Measurements from ENCODE around the gene CCDC78. TPM values are rescaled to one million over a fixed set of nuclear protein-coding genes. Genes with fewer than 3 reads are reported as not detected.
"Not testable (repeated sequence)": the region's sequence is repeated elsewhere in the genome, so short reads cannot be mapped to it uniquely, and the experiment has no call there.

CCDC78 gene
- total RNA-seq, 4 donors from 2014 or later = 0.72 to 2.4 (median 1.5) TPM

GRCh38 chr16:694863-695354 lies 31.3 kb downstream of the CCDC78 start:
- DNase-seq (ENCODE audit: low spot score) (no peak), ATAC-seq (ENCODE audit: low FRiP score) (no peak)
- TF ChIP-seq CTCF (IDR thresholded peaks at IDR 0.05) = no peak

- DNase-seq (ENCODE audit: low spot score) (no peak), ATAC-seq (ENCODE audit: low FRiP score) (no peak)
- no peak for TF ChIP-seq CTCF (IDR thresholded peaks at IDR 0.05)
Observed at GRCh38 chr16:694187-694862, 31.9 kb downstream of the CCDC78 start.

DNA sequence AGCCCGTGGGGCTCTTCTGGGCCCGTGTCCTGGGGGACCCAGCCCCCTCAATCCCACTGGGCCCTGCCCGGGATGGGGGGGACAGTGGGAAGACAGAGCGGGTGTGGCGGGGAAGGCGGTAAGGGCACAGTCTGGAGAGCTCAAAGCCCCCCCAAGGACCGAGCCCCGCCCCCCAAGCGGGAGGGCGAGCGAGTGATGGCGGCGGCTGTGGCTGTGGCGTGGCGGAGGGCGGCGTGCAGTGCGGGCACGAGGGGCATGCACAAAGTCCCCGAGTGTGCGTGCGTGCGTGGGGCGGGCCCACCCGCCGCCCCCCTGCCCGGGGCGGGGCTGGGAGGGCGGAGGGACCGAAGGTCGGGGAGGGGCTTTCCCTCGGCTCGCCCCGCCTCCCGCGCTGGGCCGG lies 32.5 kb downstream of the CCDC78 start:
- DNase-seq (ENCODE audit: low spot score) (no peak), ATAC-seq (ENCODE audit: low FRiP score) (no peak)

GRCh38 chr16:693364-693763 lies 32.9 kb downstream of the CCDC78 start:
- no peak for ATAC-seq (ENCODE audit: low FRiP score)
- DNase-seq (ENCODE audit: low spot score) = no peak
- TF ChIP-seq CTCF (IDR thresholded peaks at IDR 0.05) = no peak

More for the DNA sequence above, 32.5 kb downstream of the CCDC78 start:
- TF ChIP-seq CTCF (IDR thresholded peaks at IDR 0.05) = no peak

DNA sequence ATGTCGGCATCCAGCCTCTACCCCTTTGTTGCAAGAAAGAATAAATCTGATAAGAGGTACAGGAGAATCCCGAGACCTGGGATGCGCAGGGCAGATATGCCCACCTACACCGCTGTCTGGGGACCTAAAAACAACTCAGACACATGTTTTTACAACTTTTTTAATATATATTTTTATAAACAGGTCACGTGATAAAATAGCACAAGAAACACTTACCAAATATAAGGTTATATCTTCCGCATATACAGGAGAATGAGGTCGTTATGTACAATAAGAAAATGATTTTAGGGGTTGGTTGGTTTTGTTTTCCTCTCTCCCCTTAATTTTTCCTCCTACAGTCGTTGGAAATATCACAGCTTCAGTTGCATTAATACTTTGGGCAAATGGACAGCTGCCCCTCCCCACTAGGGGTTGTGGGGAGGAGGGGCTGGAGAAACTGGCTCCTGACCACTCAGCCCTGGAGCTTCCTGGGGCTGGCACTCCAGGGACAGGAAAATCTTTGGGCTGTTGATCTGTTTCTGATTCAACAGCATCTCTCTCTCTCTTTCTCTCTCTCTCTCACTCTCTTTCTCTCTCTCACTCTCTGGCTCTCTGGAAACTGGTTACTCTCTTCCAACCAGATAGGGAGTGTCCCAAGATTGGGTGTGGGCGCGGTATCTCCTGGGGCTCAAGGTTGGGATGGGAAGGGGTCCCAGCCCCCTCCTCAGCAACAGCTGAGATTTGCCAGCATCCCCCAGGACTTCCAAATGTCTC lies 33.7 kb downstream of the CCDC78 start:
- DNase-seq (ENCODE audit: low spot score) (no peak), ATAC-seq (ENCODE audit: low FRiP score) (no peak)
- no peak for TF ChIP-seq CTCF (IDR thresholded peaks at IDR 0.05)

GRCh38 chr16:691242-691641 lies 35.0 kb downstream of the CCDC78 start:
- not testable (repeated sequence) for ATAC-seq (ENCODE audit: low FRiP score); DNase-seq (ENCODE audit: low spot score)

DNA sequence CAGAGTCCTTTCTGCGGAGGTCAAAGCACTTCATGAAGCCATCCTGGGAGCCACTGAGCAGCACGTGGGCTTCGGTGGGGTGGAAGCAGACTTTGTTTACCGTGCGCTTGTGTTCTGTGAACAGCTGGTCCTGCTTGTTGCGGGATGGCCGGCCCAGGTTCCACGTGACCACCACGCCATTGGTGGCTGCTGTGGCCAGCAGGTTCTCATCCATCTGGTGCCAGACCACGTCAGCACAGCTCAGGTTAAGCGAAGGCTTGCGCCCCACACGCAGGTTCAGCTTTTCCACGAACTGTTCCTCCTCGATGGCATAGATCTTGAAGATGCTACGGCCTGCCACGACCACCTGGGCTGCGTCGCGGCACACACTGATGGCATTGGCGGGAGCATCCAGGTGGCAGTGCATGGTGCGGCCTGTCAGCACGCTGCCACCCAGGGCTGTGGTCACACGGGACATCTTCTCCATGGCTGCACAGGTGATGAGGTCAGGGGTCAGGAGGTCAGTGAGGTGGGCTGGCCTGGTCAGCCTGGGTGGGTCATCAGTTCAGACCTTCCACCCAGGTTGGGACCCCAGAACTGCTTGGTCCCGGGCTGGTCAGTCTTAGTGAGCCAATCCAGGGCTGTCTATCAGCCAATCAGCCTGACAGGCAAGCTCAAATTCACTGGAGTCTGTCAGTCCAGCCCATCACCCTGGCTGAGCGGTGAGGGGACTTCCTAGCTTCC lies 36.9 kb downstream of the CCDC78 start:
- DNase-seq (ENCODE audit: low spot score) (no peak), ATAC-seq (ENCODE audit: low FRiP score) (no peak)
- no peak for TF ChIP-seq CTCF (IDR thresholded peaks at IDR 0.05)
